ENCODE measurements around the gene BAZ1A.

DNA sequence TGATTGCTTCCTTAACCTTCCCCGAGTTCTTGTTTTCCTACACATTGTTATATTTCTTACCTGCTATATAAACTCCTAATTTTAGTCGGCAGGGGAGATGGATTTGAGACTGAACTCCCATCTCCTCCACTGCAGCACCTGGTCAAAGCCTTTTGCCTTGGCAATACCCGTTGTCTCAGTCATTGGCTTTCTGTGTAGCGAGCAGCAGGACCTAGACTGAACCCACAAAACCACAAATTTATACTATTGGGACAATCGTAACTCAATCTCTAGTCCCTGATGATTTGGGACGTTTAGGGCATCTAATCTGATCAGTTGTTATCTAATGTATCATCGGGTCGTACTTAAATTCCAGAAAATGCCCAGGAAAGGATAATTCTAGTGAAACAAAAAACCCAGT lies 37.8 kb upstream of the BAZ1A start:
- TF ChIP-seq, protein P1, sequence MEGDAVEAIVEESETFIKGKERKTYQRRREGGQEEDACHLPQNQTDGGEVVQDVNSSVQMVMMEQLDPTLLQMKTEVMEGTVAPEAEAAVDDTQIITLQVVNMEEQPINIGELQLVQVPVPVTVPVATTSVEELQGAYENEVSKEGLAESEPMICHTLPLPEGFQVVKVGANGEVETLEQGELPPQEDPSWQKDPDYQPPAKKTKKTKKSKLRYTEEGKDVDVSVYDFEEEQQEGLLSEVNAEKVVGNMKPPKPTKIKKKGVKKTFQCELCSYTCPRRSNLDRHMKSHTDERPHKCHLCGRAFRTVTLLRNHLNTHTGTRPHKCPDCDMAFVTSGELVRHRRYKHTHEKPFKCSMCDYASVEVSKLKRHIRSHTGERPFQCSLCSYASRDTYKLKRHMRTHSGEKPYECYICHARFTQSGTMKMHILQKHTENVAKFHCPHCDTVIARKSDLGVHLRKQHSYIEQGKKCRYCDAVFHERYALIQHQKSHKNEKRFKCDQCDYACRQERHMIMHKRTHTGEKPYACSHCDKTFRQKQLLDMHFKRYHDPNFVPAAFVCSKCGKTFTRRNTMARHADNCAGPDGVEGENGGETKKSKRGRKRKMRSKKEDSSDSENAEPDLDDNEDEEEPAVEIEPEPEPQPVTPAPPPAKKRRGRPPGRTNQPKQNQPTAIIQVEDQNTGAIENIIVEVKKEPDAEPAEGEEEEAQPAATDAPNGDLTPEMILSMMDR (IDR thresholded peaks at IDR 0.05; ENCODE audit: poor library complexity, severe bottlenecking), result no peak
- TF ChIP-seq RAD21 (conservative IDR thresholded peaks at IDR 0.05) (no peak), POLR2AphosphoS5 (IDR thresholded peaks at IDR 0.05) (no peak), SMC3 (conservative IDR thresholded peaks at IDR 0.05; ENCODE audit: poor library complexity) (no peak), EP300 (conservative IDR thresholded peaks at IDR 0.05; ENCODE audit: poor library complexity, severe bottlenecking) (no peak), TAF1 (IDR thresholded peaks at IDR 0.05; ENCODE audit: low read depth) (no peak)
